DMS114 treated with DMSO at 0.1 percent for 48 hours (cell line): ENCODE data around the gene CFHR5.
"Not testable (repeated sequence)": the region's sequence is repeated elsewhere in the genome, so short reads cannot be mapped to it uniquely, and the experiment has no call there.

Experiments
- DNase-seq: peaks from one replicate; lab custom pipeline; 2025; ENCODE audit not compliant: unreplicated experiment; lab: John Stamatoyannopoulos, UW

Gene CFHR5

GRCh38 chr1:197017558-197018146 lies 40.3 kb downstream of the CFHR5 start:
- DNase-seq, result no peak

- DNase-seq, result no peak
Observed at GRCh38 chr1:197021716-197022115, 44.4 kb downstream of the CFHR5 start.

- DNase-seq, result no peak
Observed at GRCh38 chr1:197024460-197024859, 47.1 kb downstream of the CFHR5 start.

GRCh38 chr1:197027359-197027758 lies 50.0 kb downstream of the CFHR5 start:
- DNase-seq, result no peak

GRCh38 chr1:197029749-197030148 lies 52.4 kb downstream of the CFHR5 start:
- no peak for DNase-seq

- DNase-seq, result not testable (repeated sequence)
Observed at GRCh38 chr1:197034631-197035339, 57.4 kb downstream of the CFHR5 start.

- no peak for DNase-seq
Observed at GRCh38 chr1:197036861-197037260, 59.5 kb downstream of the CFHR5 start.

- DNase-seq, result no peak
Observed at GRCh38 chr1:197041486-197042353, 64.4 kb downstream of the CFHR5 start.

GRCh38 chr1:197042676-197043341 lies 65.5 kb downstream of the CFHR5 start:
- DNase-seq, result no peak

- DNase-seq, result no peak
Observed at GRCh38 chr1:197049100-197049499, 71.7 kb downstream of the CFHR5 start.
